CD4-positive, alpha-beta T cell (primary cell): ENCODE results near the gene FBXL22. TPM values are rescaled to one million over a fixed set of nuclear protein-coding genes. Genes with fewer than 3 reads are reported as not detected.
A peak's percentile ranks its signal among the peaks of the same experiment; 100 is the strongest.

ENCODE experiments used
- ATAC-seq: fragments of 200-7000 bp; cut with Tn5 transposase; one replicate; pipeline ENCODE4 v1.10.0; 2022; ENCODE audit warnings: mild to moderate bottlenecking; ENCODE audit not compliant: poor library complexity
- CTCF ChIA-PET: fragments of 350-600 bp; sonication (Branson Sonifier 250); formaldehyde crosslinking; loops from one replicate; lab custom pipeline; 2021; ENCODE audit warnings: antibody characterized with exemption, inconsistent platforms; lab: Charles Lee
- POLR2A ChIA-PET: fragments of 350-600 bp; sonication (Branson Sonifier 250); formaldehyde crosslinking; loops from one replicate; lab custom pipeline; 2021; ENCODE audit warnings: antibody characterized with exemption, inconsistent platforms; lab: Charles Lee
- DNase-seq, 14 experiments: peaks; one replicate each; pipeline ENCODE4 v3.0.0-alpha.2; 2013 to 2020; ENCODE audit warnings: mixed read lengths in 2 of 14
- H3K27ac ChIP-seq, 2 donors: one replicate each; pipeline versions ENCODE4 v1.5.1 to v1.7.0; 2013; ENCODE audit warnings: low read length in 2 of 2, low read depth in 1 of 2, mild to moderate bottlenecking in 1 of 2
- H3K27me3 ChIP-seq, 2 experiments: 1 replicate in 1 of 2; 2 replicates in 1 of 2; pipeline versions ENCODE4 v1.6.1 to v1.7.0; 2013; ENCODE audit warnings: low read length in 2 of 2, control low read depth in 1 of 2, mild to moderate bottlenecking in 1 of 2, moderate library complexity in 1 of 2; ENCODE audit not compliant: insufficient read depth in 2 of 2, control insufficient read depth in 1 of 2
- H3K36me3 ChIP-seq: one replicate; pipeline ENCODE4 v1.6.1; 2013; ENCODE audit warnings: low read length, control low read depth; ENCODE audit not compliant: insufficient read depth
- H3K4me1 ChIP-seq: one replicate; pipeline ENCODE4 v1.6.1; 2013; ENCODE audit warnings: low read length, control low read depth; ENCODE audit not compliant: insufficient read depth
- H3K4me3 ChIP-seq: one replicate; pipeline ENCODE4 v1.5.1; 2013; ENCODE audit warnings: mild to moderate bottlenecking, low read length, moderate library complexity
- H3K9me3 ChIP-seq, 2 experiments: 1 replicate in 1 of 2; 2 replicates in 1 of 2; pipeline versions ENCODE4 v1.6.1 to v1.7.0; 2013; ENCODE audit warnings: low read length in 2 of 2, mild to moderate bottlenecking in 2 of 2, control low read depth in 1 of 2, moderate library complexity in 1 of 2; ENCODE audit not compliant: control insufficient read depth in 1 of 2, insufficient read depth in 1 of 2
- H3K27ac Mint-ChIP-seq: one replicate; pipeline ENCODE4 v1.8.0; 2020; ENCODE audit warnings: mixed read lengths
- H3K27me3 Mint-ChIP-seq: one replicate; pipeline ENCODE4 v1.8.0; 2021; ENCODE audit warnings: mixed read lengths
- H3K36me3 Mint-ChIP-seq: one replicate; pipeline ENCODE4 v1.8.0; 2021; ENCODE audit warnings: low read depth, mixed read lengths
- H3K4me1 Mint-ChIP-seq: one replicate; pipeline ENCODE4 v1.8.0; 2021; ENCODE audit warnings: low read depth, mixed read lengths
- H3K4me3 Mint-ChIP-seq: one replicate; pipeline ENCODE4 v1.8.0; 2020; ENCODE audit warnings: mild to moderate bottlenecking, mixed read lengths
- H3K9me3 Mint-ChIP-seq: one replicate; pipeline ENCODE4 v1.8.0; 2020; ENCODE audit warnings: mixed read lengths
- CTCF ChIP-seq: fragments of 200-600 bp; IDR thresholded peaks from one replicate; pipeline ENCODE4 v1.8.0; 2022; ENCODE audit warnings: antibody characterized with exemption, mild to moderate bottlenecking
- intact Hi-C, 2 experiments: fragments of 100-400 bp; cut with DNase I in 1 of 2; cut with micrococcal nuclease in 1 of 2; formaldehyde crosslinking; loops; one replicate each; pipeline versions ENCODE4 v1.15.1 to v1.9.0; 2023 to 2025; cut with DNase I, micrococcal nuclease
- total RNA-seq, 174 experiments: library from RNA in 2 of 174; stranded (reverse) in 2 of 174; gene quantifications; one replicate each; pipeline ENCODE4 v1.2.3 and lab custom pipeline; 2021 to 2026

Gene FBXL22
- total RNA-seq, 2 experiments from 2014 or later: 0.66 to 1.6 TPM

- Mint-ChIP-seq H3K36me3 (peaks cover 55% of the 10 kb centered on the region), H3K4me1 (peaks cover 68% of the 10 kb centered on the region), H3K9me3 (no peaks in the 10 kb centered on the region), H3K4me3 (peak overlapping the region; percentile 78), H3K27me3 (no peaks in the 10 kb centered on the region), H3K27ac (peak overlapping the region; percentile 86)
- intact Hi-C loops: loop anchor here (10.0 kb wide), 2 partner anchors 411 to 489 kb away; partner anchors contain the start of genes CIAO2A (in 2 of the 2) and SNX1 (in 2 of the 2)
- TF ChIP-seq CTCF: no peak
- H3K36me3 ChIP-seq: peaks cover 23% of the 10 kb centered on the region
- peaks cover 56% of the 10 kb centered on the region for H3K4me1 ChIP-seq
- no peaks in the 10 kb centered on the region for H3K9me3 ChIP-seq
- no peak overlapping the region for H3K4me3 ChIP-seq
- H3K27ac ChIP-seq: peak overlapping the region; percentile 42 to 57
- POLR2A ChIA-PET: interaction anchor here (1.0 to 1.3 kb wide), 2 partner anchors 22 to 102 kb away, joined by 3 read pairs; partner anchors contain the start of gene USP3
- CTCF ChIA-PET: no interaction called here
- no peaks in the 10 kb centered on the region for H3K27me3 ChIP-seq
- ATAC-seq (peak; percentile 62), DNase-seq (peak; percentile 35 to 79 (median 58))
Measured at GRCh38 chr15:63605816-63606215, 8.6 kb downstream of the FBXL22 start.

DNA sequence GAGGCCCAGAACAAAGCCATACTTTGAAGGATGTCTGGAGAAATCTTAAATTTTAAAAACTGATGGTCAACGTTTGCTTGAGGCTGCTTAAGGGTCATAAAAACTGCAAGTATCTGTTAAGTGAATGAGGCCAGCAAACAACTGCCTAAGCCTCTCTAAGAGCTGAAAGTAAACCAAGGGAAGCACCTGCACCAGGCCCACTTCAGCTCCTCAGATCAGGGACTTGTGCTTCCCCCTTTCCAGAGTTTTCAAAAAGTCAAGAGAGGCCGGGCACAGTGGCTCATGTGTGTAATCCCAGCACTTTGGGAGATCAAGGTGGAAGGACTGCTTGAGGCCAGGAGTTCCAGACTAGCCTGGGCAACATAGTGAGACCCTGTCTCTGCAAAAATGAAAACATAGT, 9.1 kb downstream of the FBXL22 start:
- ChIA-PET CTCF (no interaction called here), POLR2A (interaction anchor here (1.0 to 1.3 kb wide), 2 partner anchors 21 to 102 kb away, joined by 3 read pairs; partner anchors contain the start of gene USP3)
- ATAC-seq (no peak), DNase-seq (peak in 1 of 14 experiments; percentile 17)
- peaks cover 23% of the 10 kb centered on the region for H3K36me3 ChIP-seq
- peaks cover 56% of the 10 kb centered on the region for H3K36me3 Mint-ChIP-seq
- no peaks in the 10 kb centered on the region for H3K9me3 ChIP-seq
- peak overlapping the region; percentile 42 to 57 for H3K27ac ChIP-seq
- no peak for TF ChIP-seq CTCF
- intact Hi-C loops: loop anchor here (10.0 kb wide), 2 partner anchors 412 to 488 kb away; partner anchors contain the start of genes CIAO2A (in 2 of the 2) and SNX1 (in 2 of the 2)
- H3K4me1 Mint-ChIP-seq: peaks cover 72% of the 10 kb centered on the region
- H3K9me3 Mint-ChIP-seq: no peaks in the 10 kb centered on the region
- H3K4me1 ChIP-seq: peaks cover 60% of the 10 kb centered on the region
- peak overlapping the region; percentile 78 for H3K4me3 Mint-ChIP-seq
- no peak overlapping the region for H3K4me3 ChIP-seq
- H3K27me3 Mint-ChIP-seq: no peaks in the 10 kb centered on the region
- no peaks in the 10 kb centered on the region for H3K27me3 ChIP-seq
- peak overlapping the region; percentile 86 for H3K27ac Mint-ChIP-seq

- peak overlapping the region; percentile 54 for H3K27ac Mint-ChIP-seq
- ATAC-seq: no peak
- CTCF ChIA-PET: interaction anchor here (1.0 to 1.4 kb wide), 6 partner anchors 12 to 67 kb away, joined by 3 to 5 read pairs (median 4); partner anchors contain the start of gene FBXL22
- intact Hi-C loops: loop anchor here (2.0 to 10.0 kb wide), 3 partner anchors 414 to 486 kb away; partner anchors contain the start of genes CIAO2A (in 2 of the 2) and SNX1 (in 2 of the 2)
- H3K4me3 Mint-ChIP-seq: no peak overlapping the region
- no peaks in the 10 kb centered on the region for H3K9me3 ChIP-seq
- H3K27me3 ChIP-seq: no peaks in the 10 kb centered on the region
- peaks cover 43% of the 10 kb centered on the region for H3K4me1 ChIP-seq
- H3K4me3 ChIP-seq: no peak overlapping the region
- H3K36me3 Mint-ChIP-seq: peaks cover 76% of the 10 kb centered on the region
- TF ChIP-seq CTCF: no peak
- H3K27me3 Mint-ChIP-seq: no peaks in the 10 kb centered on the region
- no peak for DNase-seq
- no peaks in the 10 kb centered on the region for H3K9me3 Mint-ChIP-seq
- peaks cover 56% of the 10 kb centered on the region for H3K4me1 Mint-ChIP-seq
- peaks cover 42% of the 10 kb centered on the region for H3K36me3 ChIP-seq
- POLR2A ChIA-PET: interaction anchor here (2.0 to 3.5 kb wide), 4 partner anchors 8 to 104 kb away, joined by 7 to 39 read pairs (median 9); partner anchors contain the start of genes FBXL22 and USP3
- no peak overlapping the region for H3K27ac ChIP-seq
Measured at GRCh38 chr15:63608989-63609388, 11.8 kb downstream of the FBXL22 start.
